HepG2 (cell line): Measurements from ENCODE around the gene CYBRD1. TPM values are rescaled to one million over a fixed set of nuclear protein-coding genes. Genes with fewer than 3 reads are reported as not detected.
A peak's percentile ranks its signal among the peaks of the same experiment; 100 is the strongest.

ENCODE experiments used
- CBFB ChIP-seq: sonication (generic); formaldehyde crosslinking; IDR thresholded peaks from 2 replicates; pipeline ENCODE4 v1.4.0; 2020; ENCODE audit warnings: missing genetic modification reagents
- DNMT3B ChIP-seq: conservative IDR thresholded peaks from 2 replicates; pipeline ENCODE4 v1.6.1; 2016; ENCODE audit warnings: missing biosample characterization, control low read depth
- KAT8 ChIP-seq: IDR thresholded peaks from 2 replicates; pipeline ENCODE4 v1.6.1; 2016; ENCODE audit warnings: missing genetic modification reagents, missing compliant biosample characterization
- KDM4B ChIP-seq: sonication (generic); formaldehyde crosslinking; IDR thresholded peaks from 2 replicates; pipeline ENCODE4 v1.4.0; 2020; ENCODE audit warnings: missing genetic modification reagents
- NFRKB ChIP-seq: fragments of 450-650 bp; IDR thresholded peaks from 2 replicates; pipeline ENCODE4 v1.6.1; 2017
- PAWR ChIP-seq: sonication (generic); formaldehyde crosslinking; IDR thresholded peaks from 2 replicates; pipeline ENCODE4 v1.4.0; 2020; ENCODE audit warnings: missing genetic modification reagents, mild to moderate bottlenecking, borderline replicate concordance
- POGZ ChIP-seq: sonication (generic); formaldehyde crosslinking; IDR thresholded peaks from 2 replicates; pipeline ENCODE4 v1.4.0; 2020; ENCODE audit warnings: mild to moderate bottlenecking, missing genetic modification reagents
- REXO4 ChIP-seq: sonication (generic); formaldehyde crosslinking; IDR thresholded peaks from 2 replicates; pipeline ENCODE4 v1.8.0; 2022; ENCODE audit warnings: missing genetic modification reagents, mild to moderate bottlenecking, borderline replicate concordance
- SCMH1 ChIP-seq: sonication (generic); formaldehyde crosslinking; IDR thresholded peaks from 2 replicates; pipeline ENCODE4 v1.9.0; 2021; ENCODE audit warnings: missing genetic modification reagents, mild to moderate bottlenecking, borderline replicate concordance
- SMC3 ChIP-seq: IDR thresholded peaks from 2 replicates; pipeline ENCODE4 v1.6.1; 2011; ENCODE audit warnings: low read length, improper control_type of control experiment
- SOX6 ChIP-seq, 2 experiments: fragments of 450-650 bp in 1 of 2; sonication (generic) in 1 of 2; formaldehyde crosslinking in 1 of 2; IDR thresholded peaks; 2 replicates each; pipeline versions ENCODE4 v1.4.0 to v1.6.1; 2017 to 2020; ENCODE audit warnings: antibody characterized with exemption in 1 of 2, mild to moderate bottlenecking in 1 of 2, missing genetic modification reagents in 1 of 2
- TARDBP ChIP-seq: sonication (generic); formaldehyde crosslinking; IDR thresholded peaks from 2 replicates; pipeline ENCODE4 v1.8.0; 2022; ENCODE audit warnings: mild to moderate bottlenecking, missing genetic modification reagents
- ZNF138 ChIP-seq: sonication (generic); formaldehyde crosslinking; IDR thresholded peaks from 2 replicates; pipeline ENCODE4 v1.5.0; 2020; ENCODE audit warnings: mild to moderate bottlenecking, low read depth, missing genetic modification reagents
- ZNF670 ChIP-seq: sonication (generic); formaldehyde crosslinking; IDR thresholded peaks from 2 replicates; pipeline ENCODE4 v1.8.0; 2022; ENCODE audit warnings: mild to moderate bottlenecking, missing genetic modification reagents, borderline replicate concordance
- polyA plus RNA-seq, 8 experiments: library from polyadenylated mRNA; depleted of rRNA in 3 of 8; stranded (reverse) in 7 of 8; unstranded in 1 of 8; fragments of >200 nt; fragmentation: Illumina TruSeq in 4 of 8; extraction: Trizol in 4 of 8; gene quantifications; 2 replicates each; pipeline versions ENCODE4 v1.2.1 to v1.2.3, GENCODE V29; 2011 to 2016; ENCODE audit warnings: low read depth in 4 of 8, missing spikeins in 1 of 8, mixed read lengths in 1 of 8; ENCODE audit not compliant: insufficient read depth in 1 of 8
- total RNA-seq, 5 experiments: library from RNA; depleted of rRNA; stranded (reverse); fragments of >200 nt; fragmentation: Illumina TruSeq; extraction: Trizol; gene quantifications; 2 replicates each; pipeline ENCODE4 v1.2.3, GENCODE V29; 2016; ENCODE audit warnings: low read depth in 1 of 5
- TF ChIP-seq, protein P1 (sequence below), 2 experiments: IDR thresholded peaks; 2 replicates each; pipeline ENCODE4 v1.6.1; 2011 to 2012; ENCODE audit warnings: low read length in 2 of 2, borderline replicate concordance in 1 of 2, low read depth in 1 of 2, mild to moderate bottlenecking in 1 of 2, moderate library complexity in 1 of 2
- TF ChIP-seq, protein P2 (sequence below): sonication (generic); formaldehyde crosslinking; IDR thresholded peaks from 2 replicates; pipeline ENCODE4 v1.4.0; 2020; ENCODE audit warnings: missing genetic modification reagents
- TF ChIP-seq, protein P3 (sequence below): sonication (generic); formaldehyde crosslinking; IDR thresholded peaks from 2 replicates; pipeline ENCODE4 v1.8.0; 2022; ENCODE audit warnings: low read depth, missing genetic modification reagents
- TF ChIP-seq, protein P4 (sequence below): sonication (generic); formaldehyde crosslinking; IDR thresholded peaks from 2 replicates; pipeline ENCODE4 v1.5.0; 2020; ENCODE audit warnings: mild to moderate bottlenecking, low read depth, missing genetic modification reagents, borderline replicate concordance
- TF ChIP-seq, protein P5 (sequence below): sonication (generic); formaldehyde crosslinking; IDR thresholded peaks from 2 replicates; pipeline ENCODE4 v1.4.0; 2020; ENCODE audit warnings: mild to moderate bottlenecking, missing genetic modification reagents
- TF ChIP-seq, protein P6 (sequence below): sonication (generic); formaldehyde crosslinking; IDR thresholded peaks from 2 replicates; pipeline ENCODE4 v1.5.1; 2020; ENCODE audit warnings: mild to moderate bottlenecking, missing genetic modification reagents, moderate library complexity

The CYBRD1 gene
- total and polyA plus RNA-seq, 2 of the 13 experiments (the other 11 are each of a cell fraction or from before 2014, with no cell fraction given), result 0.13 to 0.42 TPM

DNA sequence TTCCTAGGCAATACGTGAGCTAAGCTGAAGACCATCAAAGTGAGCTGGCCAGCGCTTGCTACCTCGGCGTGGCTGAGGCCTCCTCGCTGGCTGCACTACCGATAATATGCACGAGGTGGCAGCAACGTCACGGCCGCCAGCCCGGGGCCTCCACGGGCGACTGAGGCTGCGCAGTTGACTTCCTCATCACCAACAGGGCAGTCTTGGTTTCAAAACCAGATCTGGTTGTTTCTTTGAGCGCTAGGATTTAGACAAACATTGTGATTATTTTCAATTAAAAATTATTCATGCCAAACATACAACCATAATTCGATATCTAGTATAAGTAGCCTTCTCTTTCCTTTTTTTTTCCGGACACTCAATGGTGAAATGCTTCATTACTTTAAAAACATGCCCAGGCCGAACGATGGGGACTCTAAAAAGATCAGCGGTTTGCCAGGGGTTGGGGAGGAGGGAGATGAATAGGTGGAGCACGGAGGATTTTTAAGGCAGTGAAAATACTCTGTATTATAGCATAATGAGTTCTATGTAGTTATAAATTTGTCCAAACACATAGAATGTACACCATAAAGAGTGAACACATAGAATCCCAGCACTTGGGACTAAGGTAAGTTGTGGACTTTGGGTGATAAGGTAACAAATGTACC is 52.0 kb downstream of the CYBRD1 start (continued):
- TF ChIP-seq, protein P1, sequence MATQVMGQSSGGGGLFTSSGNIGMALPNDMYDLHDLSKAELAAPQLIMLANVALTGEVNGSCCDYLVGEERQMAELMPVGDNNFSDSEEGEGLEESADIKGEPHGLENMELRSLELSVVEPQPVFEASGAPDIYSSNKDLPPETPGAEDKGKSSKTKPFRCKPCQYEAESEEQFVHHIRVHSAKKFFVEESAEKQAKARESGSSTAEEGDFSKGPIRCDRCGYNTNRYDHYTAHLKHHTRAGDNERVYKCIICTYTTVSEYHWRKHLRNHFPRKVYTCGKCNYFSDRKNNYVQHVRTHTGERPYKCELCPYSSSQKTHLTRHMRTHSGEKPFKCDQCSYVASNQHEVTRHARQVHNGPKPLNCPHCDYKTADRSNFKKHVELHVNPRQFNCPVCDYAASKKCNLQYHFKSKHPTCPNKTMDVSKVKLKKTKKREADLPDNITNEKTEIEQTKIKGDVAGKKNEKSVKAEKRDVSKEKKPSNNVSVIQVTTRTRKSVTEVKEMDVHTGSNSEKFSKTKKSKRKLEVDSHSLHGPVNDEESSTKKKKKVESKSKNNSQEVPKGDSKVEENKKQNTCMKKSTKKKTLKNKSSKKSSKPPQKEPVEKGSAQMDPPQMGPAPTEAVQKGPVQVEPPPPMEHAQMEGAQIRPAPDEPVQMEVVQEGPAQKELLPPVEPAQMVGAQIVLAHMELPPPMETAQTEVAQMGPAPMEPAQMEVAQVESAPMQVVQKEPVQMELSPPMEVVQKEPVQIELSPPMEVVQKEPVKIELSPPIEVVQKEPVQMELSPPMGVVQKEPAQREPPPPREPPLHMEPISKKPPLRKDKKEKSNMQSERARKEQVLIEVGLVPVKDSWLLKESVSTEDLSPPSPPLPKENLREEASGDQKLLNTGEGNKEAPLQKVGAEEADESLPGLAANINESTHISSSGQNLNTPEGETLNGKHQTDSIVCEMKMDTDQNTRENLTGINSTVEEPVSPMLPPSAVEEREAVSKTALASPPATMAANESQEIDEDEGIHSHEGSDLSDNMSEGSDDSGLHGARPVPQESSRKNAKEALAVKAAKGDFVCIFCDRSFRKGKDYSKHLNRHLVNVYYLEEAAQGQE (IDR thresholded peaks at IDR 0.05; ENCODE audit: borderline replicate concordance in 1 of 2, low read depth in 1 of 2, low read length in 2 of 2), result 0 out of 4 replicates have a peak, but pooled peaks of 1 of the 2 experiments have one; percentile 8
- TF ChIP-seq, protein P2, sequence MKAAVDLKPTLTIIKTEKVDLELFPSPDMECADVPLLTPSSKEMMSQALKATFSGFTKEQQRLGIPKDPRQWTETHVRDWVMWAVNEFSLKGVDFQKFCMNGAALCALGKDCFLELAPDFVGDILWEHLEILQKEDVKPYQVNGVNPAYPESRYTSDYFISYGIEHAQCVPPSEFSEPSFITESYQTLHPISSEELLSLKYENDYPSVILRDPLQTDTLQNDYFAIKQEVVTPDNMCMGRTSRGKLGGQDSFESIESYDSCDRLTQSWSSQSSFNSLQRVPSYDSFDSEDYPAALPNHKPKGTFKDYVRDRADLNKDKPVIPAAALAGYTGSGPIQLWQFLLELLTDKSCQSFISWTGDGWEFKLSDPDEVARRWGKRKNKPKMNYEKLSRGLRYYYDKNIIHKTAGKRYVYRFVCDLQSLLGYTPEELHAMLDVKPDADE (CRISPR knock-in tag), result no peak
- no peak for TF ChIP-seq NFRKB
- TF ChIP-seq, protein P3, sequence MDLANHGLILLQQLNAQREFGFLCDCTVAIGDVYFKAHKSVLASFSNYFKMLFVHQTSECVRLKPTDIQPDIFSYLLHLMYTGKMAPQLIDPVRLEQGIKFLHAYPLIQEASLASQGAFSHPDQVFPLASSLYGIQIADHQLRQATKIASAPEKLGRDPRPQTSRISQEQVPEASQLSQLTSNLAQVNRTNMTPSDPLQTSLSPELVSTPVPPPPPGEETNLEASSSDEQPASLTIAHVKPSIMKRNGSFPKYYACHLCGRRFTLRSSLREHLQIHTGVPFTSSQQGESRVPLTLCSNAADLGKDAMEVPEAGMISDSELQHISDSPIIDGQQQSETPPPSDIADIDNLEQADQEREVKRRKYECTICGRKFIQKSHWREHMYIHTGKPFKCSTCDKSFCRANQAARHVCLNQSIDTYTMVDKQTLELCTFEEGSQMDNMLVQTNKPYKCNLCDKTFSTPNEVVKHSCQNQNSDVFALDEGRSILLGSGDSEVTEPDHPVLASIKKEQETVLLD (CRISPR knock-in tag), result no peak
- TF ChIP-seq DNMT3B (CRISPR knock-in tag), result no peak
- TF ChIP-seq KAT8 (CRISPR knock-in tag), result peak; percentile 58
- TF ChIP-seq ZNF670 (CRISPR knock-in tag), result no peak
- TF ChIP-seq, protein P4, sequence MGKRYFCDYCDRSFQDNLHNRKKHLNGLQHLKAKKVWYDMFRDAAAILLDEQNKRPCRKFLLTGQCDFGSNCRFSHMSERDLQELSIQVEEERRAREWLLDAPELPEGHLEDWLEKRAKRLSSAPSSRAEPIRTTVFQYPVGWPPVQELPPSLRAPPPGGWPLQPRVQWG (CRISPR knock-in tag), result no peak
- TF ChIP-seq ZNF138 (CRISPR knock-in tag), result no peak
- TF ChIP-seq, protein P5, sequence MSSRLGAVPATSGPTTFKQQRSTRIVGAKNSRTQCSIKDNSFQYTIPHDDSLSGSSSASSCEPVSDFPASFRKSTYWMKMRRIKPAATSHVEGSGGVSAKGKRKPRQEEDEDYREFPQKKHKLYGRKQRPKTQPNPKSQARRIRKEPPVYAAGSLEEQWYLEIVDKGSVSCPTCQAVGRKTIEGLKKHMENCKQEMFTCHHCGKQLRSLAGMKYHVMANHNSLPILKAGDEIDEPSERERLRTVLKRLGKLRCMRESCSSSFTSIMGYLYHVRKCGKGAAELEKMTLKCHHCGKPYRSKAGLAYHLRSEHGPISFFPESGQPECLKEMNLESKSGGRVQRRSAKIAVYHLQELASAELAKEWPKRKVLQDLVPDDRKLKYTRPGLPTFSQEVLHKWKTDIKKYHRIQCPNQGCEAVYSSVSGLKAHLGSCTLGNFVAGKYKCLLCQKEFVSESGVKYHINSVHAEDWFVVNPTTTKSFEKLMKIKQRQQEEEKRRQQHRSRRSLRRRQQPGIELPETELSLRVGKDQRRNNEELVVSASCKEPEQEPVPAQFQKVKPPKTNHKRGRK, result no peak
- peak; percentile 48; the same call in 1 of the 2 replicates for TF ChIP-seq SMC3
- no peak for TF ChIP-seq TARDBP (CRISPR knock-in tag)
- peak; percentile 22; the same call in 1 of the 2 replicates for TF ChIP-seq CBFB (CRISPR knock-in tag)
- no peak for TF ChIP-seq KDM4B
- no peak for TF ChIP-seq SCMH1 (CRISPR knock-in tag)
- TF ChIP-seq SOX6 (IDR thresholded peaks at IDR 0.05), result no peak
- no peak for TF ChIP-seq SOX6 (CRISPR knock-in tag; IDR thresholded peaks at IDR 0.05)
- no peak for TF ChIP-seq REXO4 (CRISPR knock-in tag)
- no peak for TF ChIP-seq PAWR (CRISPR knock-in tag)
- peak; percentile 74; the same call in 1 of the 2 replicates for TF ChIP-seq POGZ (CRISPR knock-in tag)
- TF ChIP-seq, protein P6, sequence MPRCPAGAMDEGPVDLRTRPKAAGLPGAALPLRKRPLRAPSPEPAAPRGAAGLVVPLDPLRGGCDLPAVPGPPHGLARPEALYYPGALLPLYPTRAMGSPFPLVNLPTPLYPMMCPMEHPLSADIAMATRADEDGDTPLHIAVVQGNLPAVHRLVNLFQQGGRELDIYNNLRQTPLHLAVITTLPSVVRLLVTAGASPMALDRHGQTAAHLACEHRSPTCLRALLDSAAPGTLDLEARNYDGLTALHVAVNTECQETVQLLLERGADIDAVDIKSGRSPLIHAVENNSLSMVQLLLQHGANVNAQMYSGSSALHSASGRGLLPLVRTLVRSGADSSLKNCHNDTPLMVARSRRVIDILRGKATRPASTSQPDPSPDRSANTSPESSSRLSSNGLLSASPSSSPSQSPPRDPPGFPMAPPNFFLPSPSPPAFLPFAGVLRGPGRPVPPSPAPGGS (CRISPR knock-in tag), result no peak
